A549 (cell line): ENCODE measurements around the gene MLH3. TPM values are rescaled to one million over a fixed set of nuclear protein-coding genes. Genes with fewer than 3 reads are reported as not detected.

Experiments used
- ATAC-seq, 2 experiments: fragments of 200-7000 bp in 1 of 2; fragments of >200 bp in 1 of 2; cut with Nextera tagmentation in 1 of 2; cut with Tn5 transposase in 1 of 2; 3 replicates each; pipeline versions ENCODE4 v1.8.0 to v1.9.1; 2018 to 2020; ENCODE audit warnings: mild to moderate bottlenecking in 1 of 2, moderate library complexity in 1 of 2
- CTCF ChIA-PET: fragments of 300-600 bp; sonication (Branson Sonifier 250); formaldehyde crosslinking; extraction: SDS; loops from one replicate; lab custom pipeline; 2021; ENCODE audit warnings: antibody characterized with exemption, inconsistent platforms; lab: Yijun Ruan, JAX
- POLR2A ChIA-PET: fragments of 350-600 bp; formaldehyde crosslinking; extraction: SDS; loops from one replicate; lab custom pipeline; 2021; ENCODE audit warnings: antibody characterized with exemption, inconsistent platforms; lab: Yijun Ruan, JAX
- DNase-seq, 2 experiments: peaks; one replicate each; pipeline versions ENCODE4 v3.0.0 to v3.0.0-alpha.2; 2011 to 2016; ENCODE audit warnings: low read depth in 1 of 2, low spot score in 1 of 2
- FAIRE-seq: peaks from 2 replicates; lab custom pipeline; 2011; peaks lifted over from hg19 to GRCh38; lab: Jason Lieb, UNC
- H3K27ac ChIP-seq, 2 experiments: fragments of >200 bp; sonication (Bioruptor Twin); formaldehyde crosslinking; 3 replicates each; pipeline ENCODE4 v1.5.1; 2016 to 2017
- H3K4me1 ChIP-seq: fragments of >200 bp; sonication (Bioruptor Twin); formaldehyde crosslinking; 3 replicates; pipeline ENCODE4 v1.6.1; 2016
- H3K4me2 ChIP-seq: fragments of >200 bp; sonication (Bioruptor Twin); formaldehyde crosslinking; 3 replicates; pipeline ENCODE4 v1.6.1; 2016
- H3K4me3 ChIP-seq: fragments of >200 bp; sonication (Bioruptor Twin); formaldehyde crosslinking; 3 replicates; pipeline ENCODE4 v1.5.1; 2016
- H3K9me3 ChIP-seq: fragments of >200 bp; sonication (Bioruptor Twin); formaldehyde crosslinking; 3 replicates; pipeline ENCODE4 v1.6.1; 2016
- BHLHE40 ChIP-seq: IDR thresholded peaks from 2 replicates; pipeline ENCODE4 v1.6.1; 2012; ENCODE audit warnings: low read depth, low read length, inconsistent platforms
- CBX2 ChIP-seq: fragments of 200-600 bp; sonication (generic); IDR thresholded peaks from 2 replicates; pipeline ENCODE4 v1.6.1; 2016; ENCODE audit warnings: low read depth, mild to moderate bottlenecking, borderline replicate concordance
- CBX8 ChIP-seq: fragments of 200-600 bp; sonication (generic); IDR thresholded peaks from 2 replicates; pipeline ENCODE4 v1.6.1; 2016
- CEBPB ChIP-seq, 2 experiments: fragments of >200 bp in 1 of 2; sonication (Bioruptor Twin) in 1 of 2; formaldehyde crosslinking in 1 of 2; IDR thresholded peaks; 2 replicates each; pipeline ENCODE4 v1.6.1; 2012 to 2016
- FOSB ChIP-seq: fragments of 250-450 bp; sonication (Bioruptor Pico); IDR thresholded peaks from 2 replicates; pipeline ENCODE4 v1.5.0; 2020; ENCODE audit warnings: mild to moderate bottlenecking, moderate library complexity
- FOXS1 ChIP-seq: fragments of 250-450 bp; sonication (Bioruptor Pico); IDR thresholded peaks from 2 replicates; pipeline ENCODE4 v1.5.0; 2020; ENCODE audit warnings: mild to moderate bottlenecking, moderate library complexity
- GATA3 ChIP-seq: IDR thresholded peaks from 2 replicates; pipeline ENCODE4 v1.6.1; 2012; ENCODE audit warnings: borderline replicate concordance
- HOXA7 ChIP-seq: fragments of 250-450 bp; sonication (Bioruptor Pico); IDR thresholded peaks from 2 replicates; pipeline ENCODE4 v1.5.0; 2020; ENCODE audit warnings: mild to moderate bottlenecking, moderate library complexity
- HOXB13 ChIP-seq: fragments of 250-450 bp; sonication (Bioruptor Pico); IDR thresholded peaks from 2 replicates; pipeline ENCODE4 v1.5.0; 2020; ENCODE audit warnings: low read depth, mild to moderate bottlenecking, moderate library complexity
- HOXB5 ChIP-seq: fragments of 250-450 bp; sonication (Bioruptor Pico); IDR thresholded peaks from 2 replicates; pipeline ENCODE4 v1.5.0; 2020; ENCODE audit warnings: mild to moderate bottlenecking, moderate library complexity
- KDM1A ChIP-seq: fragments of 200-600 bp; sonication (generic); IDR thresholded peaks from 2 replicates; pipeline ENCODE4 v1.6.1; 2016; ENCODE audit warnings: low read depth, mild to moderate bottlenecking
- KDM5A ChIP-seq: fragments of 200-600 bp; sonication (generic); IDR thresholded peaks from 2 replicates; pipeline ENCODE4 v1.6.1; 2016; ENCODE audit warnings: antibody characterized with exemption, mild to moderate bottlenecking
- MAFK ChIP-seq: fragments of 450-650 bp; IDR thresholded peaks from 2 replicates; pipeline ENCODE4 v1.6.1; 2014; ENCODE audit not compliant: partially characterized antibody
- MYC ChIP-seq: IDR thresholded peaks from 2 replicates; pipeline ENCODE4 v1.6.1; 2012; ENCODE audit warnings: mild to moderate bottlenecking, inconsistent platforms, low read length, improper control_type of control experiment, borderline replicate concordance
- NFE2L2 ChIP-seq: fragments of 150-350 bp; conservative IDR thresholded peaks from 2 replicates; pipeline ENCODE4 v1.6.1; 2014; ENCODE audit warnings: low read length
- NR3C1 ChIP-seq: fragments of >200 bp; sonication (Bioruptor Twin); formaldehyde crosslinking; IDR thresholded peaks from 3 replicates; pipeline ENCODE4 v1.6.1; 2017
- POLR2A ChIP-seq: IDR thresholded peaks from 2 replicates; pipeline ENCODE4 v1.6.1; 2012; ENCODE audit warnings: mild to moderate bottlenecking, low read length
- POLR2AphosphoS2 ChIP-seq: conservative IDR thresholded peaks from 2 replicates; pipeline ENCODE4 v1.6.1; 2012; ENCODE audit warnings: low read length, improper control_type of control experiment, inconsistent platforms
- RARB ChIP-seq: fragments of 250-450 bp; sonication (Bioruptor Pico); IDR thresholded peaks from 2 replicates; pipeline ENCODE4 v1.8.0; 2021; ENCODE audit warnings: mild to moderate bottlenecking, moderate library complexity
- RCOR1 ChIP-seq: fragments of 150-350 bp; IDR thresholded peaks from 2 replicates; pipeline ENCODE4 v1.6.1; 2014; ENCODE audit warnings: antibody characterized with exemption, low read length, low read depth
- SREBF2 ChIP-seq: fragments of 450-650 bp; IDR thresholded peaks from 2 replicates; pipeline ENCODE4 v1.6.1; 2014; ENCODE audit warnings: mild to moderate bottlenecking, moderate library complexity
- ZSCAN20 ChIP-seq: fragments of 250-450 bp; sonication (Bioruptor Pico); IDR thresholded peaks from 2 replicates; pipeline ENCODE4 v1.8.0; 2022; ENCODE audit warnings: mild to moderate bottlenecking, moderate library complexity
- WGBS: methylation state at CpG from one replicate; pipeline ENCODE4 v1.1.6; 2017; ENCODE audit errors: missing lambda C conversion rate; 5-methylcytosine and 5-hydroxymethylcytosine counted together
- polyA plus RNA-seq, 4 experiments: library from polyadenylated mRNA; depleted of rRNA in 3 of 4; stranded (reverse); fragments of >200 nt; fragmentation: RNase III in 1 of 4; extraction: RNeasy Plus Mini Kit Qiagen cat#74134 plus additional on column Dnase treatment in 1 of 4; gene quantifications; 2 replicates in 3 of 4; 3 replicates in 1 of 4; pipeline ENCODE4 v1.2.3, GENCODE V29; 2011 to 2017
- TF ChIP-seq, protein P1 (sequence below): fragments of 250-450 bp; sonication (Bioruptor Pico); IDR thresholded peaks from 2 replicates; pipeline ENCODE4 v1.5.0; 2020; ENCODE audit warnings: low read depth, mild to moderate bottlenecking, moderate library complexity
- TF ChIP-seq, protein P2 (sequence below): fragments of 450-650 bp; IDR thresholded peaks from 2 replicates; pipeline ENCODE4 v1.6.1; 2014; ENCODE audit warnings: antibody characterized with exemption
- TF ChIP-seq, protein P3 (sequence below): fragments of >200 bp; sonication (Bioruptor Twin); formaldehyde crosslinking; IDR thresholded peaks from 3 replicates; pipeline ENCODE4 v1.6.1; 2016
- TF ChIP-seq, protein P4 (sequence below): fragments of >200 bp; sonication (Bioruptor Twin); formaldehyde crosslinking; IDR thresholded peaks from 2 replicates; pipeline ENCODE4 v1.6.1; 2016
- TF ChIP-seq, protein P5 (sequence below): fragments of 150-350 bp; IDR thresholded peaks from 2 replicates; pipeline ENCODE4 v1.6.1; 2014; ENCODE audit warnings: low read depth, mild to moderate bottlenecking, low read length
- TF ChIP-seq, protein P6 (sequence below): fragments of 250-450 bp; sonication (Bioruptor Pico); IDR thresholded peaks from 2 replicates; pipeline ENCODE4 v1.5.0; 2021; ENCODE audit warnings: mild to moderate bottlenecking, moderate library complexity, borderline replicate concordance

The MLH3 gene
- polyA plus RNA-seq, 2 of the 4 experiments (the other 2 are of a cell fraction) = 15.2 to 32.3 TPM

DNA sequence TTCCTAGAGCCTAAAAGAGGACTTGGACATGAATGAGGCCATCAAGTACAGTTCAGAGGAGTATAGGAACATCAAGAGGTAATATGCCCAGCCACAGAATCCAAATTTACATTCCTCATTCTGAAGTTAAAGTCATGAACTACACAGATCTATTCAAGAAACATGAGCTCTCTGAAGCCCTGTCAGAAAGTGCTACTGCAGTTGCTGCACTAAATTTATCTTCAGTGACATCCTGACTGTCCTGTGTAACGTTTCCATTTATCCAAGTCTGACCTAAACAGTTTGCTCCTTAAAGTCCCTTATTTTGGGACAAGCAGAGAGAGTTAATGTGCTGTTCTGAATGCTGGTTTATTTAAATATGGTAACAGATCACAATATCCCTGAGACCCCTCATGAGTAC lies 47.4 kb upstream of the MLH3 start:
- WGBS = 88% methylated on average over 1 of the region's 1 CpG
- H3K27ac ChIP-seq = no peak overlapping the region
- no peaks in the 10 kb centered on the region for H3K9me3 ChIP-seq
- CTCF ChIA-PET = interaction anchor here (0.8 to 2.1 kb wide), 2 partner anchors 10 to 141 kb away, joined by 3 to 13 read pairs; no protein-coding TSS in a partner anchor
- no peak for TF ChIP-seq HOXB13 (CRISPR knock-in tag)
- DNase-seq (no peak), ATAC-seq (no peak), FAIRE-seq (no peak)
- H3K4me2 ChIP-seq = no peak overlapping the region
- no peak overlapping the region for H3K4me3 ChIP-seq
- no peaks in the 10 kb centered on the region for H3K4me1 ChIP-seq
- POLR2A ChIA-PET = no interaction called here

DNA sequence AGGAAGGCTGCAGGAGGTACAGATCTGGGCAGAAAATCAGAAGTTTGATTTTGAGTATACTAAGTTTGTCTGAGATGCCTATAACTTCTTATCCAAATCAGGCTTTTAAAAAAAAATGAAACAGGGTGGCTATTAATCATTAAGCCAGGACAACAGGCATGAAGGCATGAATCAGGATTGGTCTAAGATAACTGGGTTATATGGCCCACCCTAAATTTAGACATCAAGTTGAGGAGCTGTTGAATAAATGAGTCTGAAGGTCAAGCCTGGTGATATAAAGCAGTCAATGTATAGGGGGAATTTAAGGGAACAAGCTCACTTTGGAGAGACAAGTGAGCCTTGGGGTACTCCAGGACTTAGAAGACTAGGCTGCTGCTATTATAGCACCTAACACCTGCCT lies 46.9 kb upstream of the MLH3 start:
- ATAC-seq (no peak), FAIRE-seq (no peak), DNase-seq (no peak)
- CTCF ChIA-PET = interaction anchor here (0.8 to 2.1 kb wide), 2 partner anchors 9 to 141 kb away, joined by 3 to 13 read pairs; no protein-coding TSS in a partner anchor
- TF ChIP-seq MYC (no peak), FOSB (CRISPR knock-in tag) (no peak), RARB (CRISPR knock-in tag) (no peak), SREBF2 (no peak), MAFK (no peak), BHLHE40 (no peak), POLR2A (no peak), KDM1A (no peak), FOXS1 (CRISPR knock-in tag) (no peak), GATA3 (no peak), CBX8 (no peak), CBX2 (no peak), ZSCAN20 (CRISPR knock-in tag) (no peak), HOXB5 (CRISPR knock-in tag) (no peak), RCOR1 (no peak)
- TF ChIP-seq, protein P1, sequence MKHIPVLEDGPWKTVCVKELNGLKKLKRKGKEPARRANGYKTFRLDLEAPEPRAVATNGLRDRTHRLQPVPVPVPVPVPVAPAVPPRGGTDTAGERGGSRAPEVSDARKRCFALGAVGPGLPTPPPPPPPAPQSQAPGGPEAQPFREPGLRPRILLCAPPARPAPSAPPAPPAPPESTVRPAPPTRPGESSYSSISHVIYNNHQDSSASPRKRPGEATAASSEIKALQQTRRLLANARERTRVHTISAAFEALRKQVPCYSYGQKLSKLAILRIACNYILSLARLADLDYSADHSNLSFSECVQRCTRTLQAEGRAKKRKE (CRISPR knock-in tag) = no peak
- TF ChIP-seq, protein P2, sequence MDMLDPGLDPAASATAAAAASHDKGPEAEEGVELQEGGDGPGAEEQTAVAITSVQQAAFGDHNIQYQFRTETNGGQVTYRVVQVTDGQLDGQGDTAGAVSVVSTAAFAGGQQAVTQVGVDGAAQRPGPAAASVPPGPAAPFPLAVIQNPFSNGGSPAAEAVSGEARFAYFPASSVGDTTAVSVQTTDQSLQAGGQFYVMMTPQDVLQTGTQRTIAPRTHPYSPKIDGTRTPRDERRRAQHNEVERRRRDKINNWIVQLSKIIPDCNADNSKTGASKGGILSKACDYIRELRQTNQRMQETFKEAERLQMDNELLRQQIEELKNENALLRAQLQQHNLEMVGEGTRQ = no peak
- Histone ChIP-seq H3K4me2 (no peak overlapping the region), H3K9me3 (no peaks in the 10 kb centered on the region), H3K27ac (no peak overlapping the region), H3K4me3 (no peak overlapping the region), H3K4me1 (no peaks in the 10 kb centered on the region)
- POLR2A ChIA-PET = no interaction called here

DNA sequence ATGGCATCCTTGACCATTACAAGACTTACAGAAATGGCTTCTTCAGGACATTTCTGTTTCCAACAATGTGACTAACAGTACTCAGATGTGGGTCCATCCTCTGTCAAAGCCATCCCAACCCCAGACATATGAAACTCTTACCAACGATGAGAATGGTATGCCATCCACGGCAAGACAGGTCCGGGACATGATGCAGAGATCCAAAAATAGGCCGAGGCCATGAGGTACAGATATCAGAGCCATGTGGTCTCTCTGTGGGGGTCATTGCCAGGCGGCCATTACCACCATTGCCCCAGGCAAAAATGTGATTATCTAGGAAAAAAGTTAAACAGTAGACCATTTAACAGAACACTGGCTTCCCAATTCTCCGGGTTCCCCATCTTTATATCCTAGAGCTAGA lies 45.7 kb upstream of the MLH3 start:
- Histone ChIP-seq H3K4me1 (no peaks in the 10 kb centered on the region), H3K4me3 (no peak overlapping the region), H3K9me3 (no peaks in the 10 kb centered on the region), H3K27ac (no peak overlapping the region), H3K4me2 (no peak overlapping the region)
- no peak for ATAC-seq
- WGBS = 84% methylated on average over 6 of the region's 6 CpGs
- no peak for DNase-seq
- ChIA-PET POLR2A (no interaction called here), CTCF (interaction anchor here (0.6 to 1.4 kb wide), 3 partner anchors 8 to 1822 kb away, joined by 3 to 8 read pairs (median 3); no protein-coding TSS in a partner anchor)
- no peak for FAIRE-seq
- TF ChIP-seq CEBPB (IDR thresholded peaks at IDR 0.05) (no peak), KDM5A (no peak), NFE2L2 (no peak), ZSCAN20 (CRISPR knock-in tag) (no peak), POLR2AphosphoS2 (no peak), KDM1A (no peak), FOXS1 (CRISPR knock-in tag) (no peak), POLR2A (no peak), HOXA7 (CRISPR knock-in tag) (no peak), NR3C1 (no peak)
- TF ChIP-seq, protein P3, sequence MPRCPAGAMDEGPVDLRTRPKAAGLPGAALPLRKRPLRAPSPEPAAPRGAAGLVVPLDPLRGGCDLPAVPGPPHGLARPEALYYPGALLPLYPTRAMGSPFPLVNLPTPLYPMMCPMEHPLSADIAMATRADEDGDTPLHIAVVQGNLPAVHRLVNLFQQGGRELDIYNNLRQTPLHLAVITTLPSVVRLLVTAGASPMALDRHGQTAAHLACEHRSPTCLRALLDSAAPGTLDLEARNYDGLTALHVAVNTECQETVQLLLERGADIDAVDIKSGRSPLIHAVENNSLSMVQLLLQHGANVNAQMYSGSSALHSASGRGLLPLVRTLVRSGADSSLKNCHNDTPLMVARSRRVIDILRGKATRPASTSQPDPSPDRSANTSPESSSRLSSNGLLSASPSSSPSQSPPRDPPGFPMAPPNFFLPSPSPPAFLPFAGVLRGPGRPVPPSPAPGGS = no peak
- TF ChIP-seq, protein P4, sequence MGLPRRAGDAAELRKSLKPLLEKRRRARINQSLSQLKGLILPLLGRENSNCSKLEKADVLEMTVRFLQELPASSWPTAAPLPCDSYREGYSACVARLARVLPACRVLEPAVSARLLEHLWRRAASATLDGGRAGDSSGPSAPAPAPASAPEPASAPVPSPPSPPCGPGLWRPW = no peak
- TF ChIP-seq, protein P5, sequence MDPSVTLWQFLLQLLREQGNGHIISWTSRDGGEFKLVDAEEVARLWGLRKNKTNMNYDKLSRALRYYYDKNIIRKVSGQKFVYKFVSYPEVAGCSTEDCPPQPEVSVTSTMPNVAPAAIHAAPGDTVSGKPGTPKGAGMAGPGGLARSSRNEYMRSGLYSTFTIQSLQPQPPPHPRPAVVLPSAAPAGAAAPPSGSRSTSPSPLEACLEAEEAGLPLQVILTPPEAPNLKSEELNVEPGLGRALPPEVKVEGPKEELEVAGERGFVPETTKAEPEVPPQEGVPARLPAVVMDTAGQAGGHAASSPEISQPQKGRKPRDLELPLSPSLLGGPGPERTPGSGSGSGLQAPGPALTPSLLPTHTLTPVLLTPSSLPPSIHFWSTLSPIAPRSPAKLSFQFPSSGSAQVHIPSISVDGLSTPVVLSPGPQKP = no peak
- TF ChIP-seq, protein P6, sequence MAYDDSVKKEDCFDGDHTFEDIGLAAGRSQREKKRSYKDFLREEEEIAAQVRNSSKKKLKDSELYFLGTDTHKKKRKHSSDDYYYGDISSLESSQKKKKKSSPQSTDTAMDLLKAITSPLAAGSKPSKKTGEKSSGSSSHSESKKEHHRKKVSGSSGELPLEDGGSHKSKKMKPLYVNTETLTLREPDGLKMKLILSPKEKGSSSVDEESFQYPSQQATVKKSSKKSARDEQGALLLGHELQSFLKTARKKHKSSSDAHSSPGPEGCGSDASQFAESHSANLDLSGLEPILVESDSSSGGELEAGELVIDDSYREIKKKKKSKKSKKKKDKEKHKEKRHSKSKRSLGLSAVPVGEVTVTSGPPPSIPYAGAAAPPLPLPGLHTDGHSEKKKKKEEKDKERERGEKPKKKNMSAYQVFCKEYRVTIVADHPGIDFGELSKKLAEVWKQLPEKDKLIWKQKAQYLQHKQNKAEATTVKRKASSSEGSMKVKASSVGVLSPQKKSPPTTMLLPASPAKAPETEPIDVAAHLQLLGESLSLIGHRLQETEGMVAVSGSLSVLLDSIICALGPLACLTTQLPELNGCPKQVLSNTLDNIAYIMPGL = no peak
